ENCODE measurements around the gene ALAS1. TPM values are rescaled to one million over a fixed set of nuclear protein-coding genes. Genes with fewer than 3 reads are reported as not detected.
A peak's percentile ranks its signal among the peaks of the same experiment; 100 is the strongest.

ALAS1 gene
- total RNA-seq, 1 donor from 2014 or later = 38.3 TPM

GRCh38 chr3:52233968-52234367 is 36.0 kb downstream of the ALAS1 start:
- no peak for DNase-seq (ENCODE audit: low spot score)
- H3K4me1 Mint-ChIP-seq (ENCODE audit: low read depth) = peaks cover 31% of the 10 kb centered on the region
- H3K27me3 Mint-ChIP-seq (ENCODE audit: low read depth) = no peaks in the 10 kb centered on the region
- no peak overlapping the region for H3K27ac Mint-ChIP-seq (ENCODE audit: unreplicated experiment)
- no peak for TF ChIP-seq CTCF (IDR thresholded peaks at IDR 0.05)
- H3K4me3 Mint-ChIP-seq (ENCODE audit: unreplicated experiment) = no peak overlapping the region
- H3K36me3 Mint-ChIP-seq (ENCODE audit: low read depth) = peaks cover 28% of the 10 kb centered on the region
- H3K9me3 Mint-ChIP-seq (ENCODE audit: low read depth) = no peaks in the 10 kb centered on the region

- peak overlapping the region; percentile 27 for H3K27ac Mint-ChIP-seq (ENCODE audit: unreplicated experiment)
- H3K4me1 Mint-ChIP-seq (ENCODE audit: low read depth) = peaks cover 36% of the 10 kb centered on the region
- DNase-seq (ENCODE audit: low spot score) = peak; percentile 64
- H3K4me3 Mint-ChIP-seq (ENCODE audit: unreplicated experiment) = no peak overlapping the region
- peaks cover 25% of the 10 kb centered on the region for H3K36me3 Mint-ChIP-seq (ENCODE audit: low read depth)
- no peak for TF ChIP-seq CTCF (IDR thresholded peaks at IDR 0.05)
- no peaks in the 10 kb centered on the region for H3K9me3 Mint-ChIP-seq (ENCODE audit: low read depth)
- no peaks in the 10 kb centered on the region for H3K27me3 Mint-ChIP-seq (ENCODE audit: low read depth)
Measured at GRCh38 chr3:52234516-52235447, 36.8 kb downstream of the ALAS1 start.

- Mint-ChIP-seq H3K27ac (ENCODE audit: unreplicated experiment) (peak overlapping the region; percentile 59), H3K36me3 (ENCODE audit: low read depth) (peaks cover 14% of the 10 kb centered on the region), H3K4me1 (ENCODE audit: low read depth) (peaks cover 48% of the 10 kb centered on the region), H3K4me3 (ENCODE audit: unreplicated experiment) (peak overlapping the region; percentile 12), H3K27me3 (ENCODE audit: low read depth) (no peaks in the 10 kb centered on the region), H3K9me3 (ENCODE audit: low read depth) (no peaks in the 10 kb centered on the region)
- DNase-seq (ENCODE audit: low spot score) = peak; percentile 60
- TF ChIP-seq CTCF (IDR thresholded peaks at IDR 0.05) = no peak
Measured at GRCh38 chr3:52236424-52236886, 38.5 kb downstream of the ALAS1 start.

GRCh38 chr3:52237006-52237656 is 39.2 kb downstream of the ALAS1 start:
- Mint-ChIP-seq H3K36me3 (ENCODE audit: low read depth) (peaks cover 10% of the 10 kb centered on the region), H3K4me3 (ENCODE audit: unreplicated experiment) (peak overlapping the region; percentile 84), H3K27me3 (ENCODE audit: low read depth) (no peaks in the 10 kb centered on the region), H3K4me1 (ENCODE audit: low read depth) (peaks cover 48% of the 10 kb centered on the region), H3K27ac (ENCODE audit: unreplicated experiment) (peak overlapping the region; percentile 93), H3K9me3 (ENCODE audit: low read depth) (no peaks in the 10 kb centered on the region)
- peak; percentile 52 for DNase-seq (ENCODE audit: low spot score)
- TF ChIP-seq CTCF (IDR thresholded peaks at IDR 0.05) = no peak

GRCh38 chr3:52237657-52238172 is 39.8 kb downstream of the ALAS1 start:
- DNase-seq (ENCODE audit: low spot score) = peak; percentile 94
- H3K4me1 Mint-ChIP-seq (ENCODE audit: low read depth) = peaks cover 48% of the 10 kb centered on the region
- no peaks in the 10 kb centered on the region for H3K27me3 Mint-ChIP-seq (ENCODE audit: low read depth)
- no peaks in the 10 kb centered on the region for H3K9me3 Mint-ChIP-seq (ENCODE audit: low read depth)
- H3K4me3 Mint-ChIP-seq (ENCODE audit: unreplicated experiment) = peak overlapping the region; percentile 84
- peak overlapping the region; percentile 93 for H3K27ac Mint-ChIP-seq (ENCODE audit: unreplicated experiment)
- H3K36me3 Mint-ChIP-seq (ENCODE audit: low read depth) = peaks cover 8% of the 10 kb centered on the region
- TF ChIP-seq CTCF (IDR thresholded peaks at IDR 0.05) = peak; percentile 42

All from chondrocyte (in vitro differentiated cells).